ENCODE measurements around the gene BMI1.

DNA sequence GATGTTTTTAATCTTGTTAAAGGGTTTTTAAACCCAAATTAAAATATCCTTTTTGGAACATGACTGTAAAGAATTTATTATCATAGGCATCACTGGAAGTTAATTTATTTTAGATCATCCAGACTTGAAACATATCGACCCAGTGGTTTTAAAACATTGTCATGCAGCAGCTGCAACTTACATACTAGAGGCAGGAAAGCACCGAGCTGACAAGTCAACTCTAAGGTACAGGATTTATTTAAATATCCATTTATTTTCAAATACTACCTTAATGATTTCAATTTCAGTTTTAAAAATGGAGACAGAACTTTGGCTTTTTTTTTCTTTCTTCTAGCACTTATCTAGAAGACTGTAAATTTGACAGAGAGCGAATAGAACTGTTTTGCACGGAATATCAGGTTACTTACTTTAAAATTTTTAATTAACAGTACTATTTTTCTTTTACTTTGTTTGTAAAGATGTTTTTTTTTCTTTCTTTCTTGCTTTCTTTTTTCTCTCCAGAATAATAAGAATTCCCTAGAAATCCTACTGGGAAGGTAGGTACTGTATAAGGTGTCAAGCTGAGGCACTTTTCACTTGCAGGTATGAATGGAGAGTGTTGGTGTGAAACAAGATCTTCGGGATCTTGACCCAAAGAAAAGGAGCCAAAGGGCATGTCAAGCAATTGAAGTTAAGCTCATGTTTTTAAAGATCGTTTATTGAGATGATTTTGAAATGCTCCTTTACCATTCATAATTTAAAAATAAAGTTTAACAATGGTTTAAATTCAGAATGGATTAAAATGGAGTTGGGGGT is 2.9 kb upstream of the BMI1 start:
- TF ChIP-seq BHLHE40 (IDR thresholded peaks at IDR 0.05; ENCODE audit: borderline replicate concordance) = no peak
- no peak for TF ChIP-seq ELF4 (IDR thresholded peaks at IDR 0.05)
- TF ChIP-seq NFRKB (IDR thresholded peaks at IDR 0.05) = no peak
- TF ChIP-seq CTBP1 (IDR thresholded peaks at IDR 0.05; ENCODE audit: borderline replicate concordance) = no peak

Measured in HEK293T (cell line).